Fibroblast of villous mesenchyme (primary cell): ENCODE data around the gene GATA2. TPM values are rescaled to one million over a fixed set of nuclear protein-coding genes. Genes with fewer than 3 reads are reported as not detected.

Experiments
- DNase-seq: peaks from one replicate; pipeline ENCODE4 v3.0.0-alpha.2; 2010; ENCODE audit warnings: low read depth
- H3K4me3 ChIP-seq: 2 replicates; pipeline ENCODE4 v1.5.1; 2011; ENCODE audit warnings: low read depth, mild to moderate bottlenecking, low read length
- CTCF ChIP-seq: IDR thresholded peaks from 2 replicates; pipeline ENCODE4 v1.5.1; 2012; ENCODE audit warnings: low read depth, mild to moderate bottlenecking, low read length; ENCODE audit not compliant: insufficient read depth
- total RNA-seq: library from RNA; depleted of rRNA; stranded (reverse); fragments of >200 nt; gene quantifications from 2 replicates; pipeline ENCODE4 v1.2.3, GENCODE V29; 2012

Gene GATA2
- total RNA-seq, 1 donor: 41.0 TPM

DNA sequence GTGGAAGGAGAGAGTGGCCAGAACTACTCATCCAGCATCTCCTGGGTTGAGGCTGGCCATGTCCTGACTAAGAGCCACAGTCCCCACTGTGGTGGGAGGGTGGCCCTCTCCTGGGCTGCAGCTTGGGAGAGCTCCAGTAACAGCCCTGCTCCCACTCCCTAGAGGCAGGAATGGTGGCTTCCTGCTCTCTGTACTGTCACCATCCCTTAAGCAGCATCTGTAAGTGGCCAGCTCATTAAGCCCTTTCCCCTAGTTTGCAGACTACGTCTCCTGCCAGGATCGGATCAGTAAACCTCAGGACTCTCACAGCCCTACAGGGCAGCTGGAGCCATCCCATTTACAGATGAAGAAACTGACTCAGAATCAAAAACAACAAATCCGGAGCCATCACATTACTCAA lies 56.8 kb downstream of the GATA2 start:
- no peak for TF ChIP-seq CTCF
- no peak overlapping the region for H3K4me3 ChIP-seq
- no peak for DNase-seq

GRCh38 chr3:128435561-128435960 lies 57.4 kb downstream of the GATA2 start:
- no peak for DNase-seq
- no peak for TF ChIP-seq CTCF

GRCh38 chr3:128435058-128435457 lies 57.9 kb downstream of the GATA2 start:
- no peak for TF ChIP-seq CTCF
- DNase-seq: no peak
- H3K4me3 ChIP-seq: no peak overlapping the region

More at GRCh38 chr3:128435561-128435960, 57.4 kb downstream of the GATA2 start:
- H3K4me3 ChIP-seq: no peak overlapping the region

- no peak for DNase-seq
- no peak overlapping the region for H3K4me3 ChIP-seq
- TF ChIP-seq CTCF: no peak
Observed at GRCh38 chr3:128434524-128434923, 58.5 kb downstream of the GATA2 start.

DNA sequence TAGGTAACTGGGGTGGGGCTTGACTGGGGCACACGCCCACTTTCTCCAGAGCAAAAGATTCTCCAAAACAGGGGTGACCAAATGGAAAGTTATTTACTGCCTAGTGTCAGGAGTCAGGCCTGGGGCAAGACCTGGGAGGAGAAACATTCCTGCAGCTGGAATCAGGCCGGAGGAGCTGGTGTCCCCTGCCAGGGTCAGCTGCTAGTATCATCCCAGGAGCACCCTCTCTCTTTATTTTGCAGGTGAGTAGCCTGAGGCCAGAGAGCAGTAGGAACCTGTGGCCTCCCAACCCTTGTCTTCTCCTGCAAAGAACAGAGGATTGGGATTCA lies 59.2 kb downstream of the GATA2 start:
- H3K4me3 ChIP-seq: no peak overlapping the region
- TF ChIP-seq CTCF: no peak
- no peak for DNase-seq

DNA sequence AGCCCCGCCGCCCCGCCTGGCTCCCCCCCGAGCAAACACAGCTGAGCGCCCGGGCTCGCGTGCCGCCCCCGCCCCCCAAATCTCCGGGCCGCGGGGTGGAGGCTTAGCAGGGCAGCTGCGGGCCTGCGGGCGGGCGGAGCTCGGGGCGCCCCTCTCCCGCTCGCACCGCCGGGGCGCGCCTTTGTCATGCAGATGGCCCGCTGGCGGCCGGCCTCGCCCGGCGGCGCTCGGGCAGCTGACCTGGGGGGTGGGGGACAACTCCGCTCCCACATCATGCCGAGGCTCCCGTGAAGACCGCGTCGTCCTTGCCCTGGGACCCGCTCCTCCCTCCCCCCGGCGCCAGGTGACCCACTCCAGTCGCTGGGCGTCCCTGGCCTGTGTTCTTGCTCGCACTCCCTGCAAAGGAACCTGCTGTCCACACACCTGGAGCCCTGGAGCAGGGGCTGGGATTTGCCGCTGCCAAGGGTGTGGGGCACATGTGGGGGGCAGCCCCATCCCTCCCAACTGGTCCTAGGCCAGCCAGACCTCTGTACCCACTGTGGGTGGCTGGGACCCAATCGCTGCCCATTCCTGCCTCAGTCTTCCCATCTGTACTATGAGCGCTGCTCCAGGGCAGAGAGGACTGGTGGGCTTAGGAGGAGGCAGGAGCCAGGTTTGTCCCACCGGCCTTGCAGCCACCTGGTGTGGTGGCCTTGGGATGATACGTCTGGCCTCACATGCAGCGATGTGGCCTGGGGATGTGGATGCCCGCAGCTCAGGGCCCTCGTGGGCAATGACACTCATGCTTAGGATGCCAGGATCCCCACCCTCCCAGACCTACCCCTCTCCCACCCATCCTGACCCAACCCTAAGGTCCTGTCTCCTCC lies 59.8 kb downstream of the GATA2 start:
- no peak for DNase-seq
- H3K4me3 ChIP-seq: peak overlapping the region; percentile 1
- TF ChIP-seq CTCF: no peak
